ENCODE results near the gene COL6A2. TPM values are rescaled to one million over a fixed set of nuclear protein-coding genes. Genes with fewer than 3 reads are reported as not detected.
"Not testable (repeated sequence)": the region's sequence is repeated elsewhere in the genome, so short reads cannot be mapped to it uniquely, and the experiment has no call there.

COL6A2 gene
- total RNA-seq, 1 experiment from 2014 or later, result 163 TPM

DNA sequence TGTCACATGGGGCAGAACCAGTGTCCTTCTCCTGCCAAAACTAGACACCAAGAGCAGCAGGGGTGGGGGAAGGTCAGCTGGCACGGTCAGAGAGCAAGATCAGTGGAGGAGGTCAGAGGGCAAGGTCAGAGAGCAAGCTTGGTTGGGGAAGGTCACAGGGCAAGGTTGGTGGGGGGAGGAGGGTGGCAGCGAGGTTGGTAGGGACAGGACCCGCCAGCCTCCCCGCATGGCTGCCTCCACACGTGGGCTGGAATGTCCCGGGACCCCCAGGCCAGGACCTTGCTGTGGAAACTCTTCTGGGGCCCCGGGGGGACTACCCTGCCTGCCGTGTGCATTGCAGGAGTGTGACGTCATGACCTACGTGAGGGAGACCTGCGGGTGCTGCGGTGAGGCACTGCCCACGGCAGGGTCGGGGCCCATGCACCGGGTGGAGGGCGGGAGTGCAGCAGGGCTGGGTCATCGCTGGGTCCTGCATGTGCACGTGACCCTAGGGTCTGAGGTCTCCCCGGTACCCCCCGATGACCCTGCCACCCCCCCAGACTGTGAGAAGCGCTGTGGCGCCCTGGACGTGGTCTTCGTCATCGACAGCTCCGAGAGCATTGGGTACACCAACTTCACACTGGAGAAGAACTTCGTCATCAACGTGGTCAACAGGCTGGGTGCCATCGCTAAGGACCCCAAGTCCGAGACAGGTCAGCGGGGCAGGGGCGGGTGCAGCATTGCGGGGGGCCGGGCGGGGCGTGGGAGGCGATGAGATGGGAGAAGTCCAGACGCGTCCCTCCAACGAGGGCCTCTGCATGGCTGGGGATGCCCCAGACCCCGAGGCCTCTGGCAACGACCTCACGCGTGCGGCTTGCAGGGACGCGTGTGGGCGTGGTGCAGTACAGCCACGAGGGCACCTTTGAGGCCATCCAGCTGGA is 27.3 kb downstream of the COL6A2 start:
- no peak for DNase-seq (ENCODE audit: low spot score)

DNA sequence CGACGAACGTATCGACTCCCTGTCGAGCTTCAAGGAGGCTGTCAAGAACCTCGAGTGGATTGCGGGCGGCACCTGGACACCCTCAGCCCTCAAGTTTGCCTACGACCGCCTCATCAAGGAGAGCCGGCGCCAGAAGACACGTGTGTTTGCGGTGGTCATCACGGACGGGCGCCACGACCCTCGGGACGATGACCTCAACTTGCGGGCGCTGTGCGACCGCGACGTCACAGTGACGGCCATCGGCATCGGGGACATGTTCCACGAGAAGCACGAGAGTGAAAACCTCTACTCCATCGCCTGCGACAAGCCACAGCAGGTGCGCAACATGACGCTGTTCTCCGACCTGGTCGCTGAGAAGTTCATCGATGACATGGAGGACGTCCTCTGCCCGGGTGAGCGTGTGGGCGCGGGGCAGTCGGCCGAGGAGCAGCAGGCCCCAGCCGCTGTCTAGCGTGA is 28.0 kb downstream of the COL6A2 start:
- DNase-seq (ENCODE audit: low spot score), result no peak

DNA sequence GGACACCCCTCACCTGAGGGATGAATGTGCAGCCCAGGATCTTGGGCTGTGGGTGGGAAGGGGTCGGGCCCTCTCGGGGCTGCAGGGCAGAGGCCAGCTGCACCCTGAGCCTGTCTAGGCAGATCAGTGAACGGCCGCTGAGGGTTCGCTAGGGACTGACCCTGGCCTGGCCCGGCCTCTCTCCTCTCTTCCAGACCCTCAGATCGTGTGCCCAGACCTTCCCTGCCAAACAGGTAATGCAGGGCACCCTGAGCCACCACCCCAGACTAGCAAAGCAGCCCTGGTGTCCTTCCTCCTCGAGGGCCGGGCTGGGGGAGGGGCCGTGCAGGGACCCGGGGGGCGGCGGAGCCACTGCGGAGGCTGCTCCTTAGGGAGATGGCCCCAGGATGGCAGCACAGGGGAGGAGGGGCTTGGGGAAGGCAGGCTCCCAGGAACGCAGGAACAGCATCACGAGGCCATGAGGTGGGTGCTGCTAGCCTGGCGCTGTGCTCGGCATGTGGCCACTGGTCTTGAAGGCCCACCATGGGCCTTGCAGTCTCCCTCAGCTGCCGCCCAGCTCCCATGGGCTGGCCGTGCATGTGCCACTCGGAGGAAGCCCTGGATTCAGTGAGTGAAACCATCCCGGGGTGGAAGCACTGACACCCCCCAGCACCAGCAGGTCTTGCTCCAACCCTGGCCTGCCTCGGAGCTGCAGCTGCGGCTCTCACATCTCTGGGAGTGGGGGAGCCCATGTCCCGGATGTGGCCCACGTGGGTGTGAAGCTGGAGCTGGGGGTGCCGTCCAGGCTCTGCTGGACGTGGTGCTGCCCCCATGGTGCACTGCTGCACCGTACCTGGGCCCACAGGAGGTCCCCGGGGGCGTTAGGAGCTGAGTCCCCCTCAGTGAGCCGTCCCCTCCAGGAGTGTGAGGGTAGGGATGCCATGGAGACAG is 28.7 kb downstream of the COL6A2 start:
- DNase-seq (ENCODE audit: low spot score), result no peak

DNA sequence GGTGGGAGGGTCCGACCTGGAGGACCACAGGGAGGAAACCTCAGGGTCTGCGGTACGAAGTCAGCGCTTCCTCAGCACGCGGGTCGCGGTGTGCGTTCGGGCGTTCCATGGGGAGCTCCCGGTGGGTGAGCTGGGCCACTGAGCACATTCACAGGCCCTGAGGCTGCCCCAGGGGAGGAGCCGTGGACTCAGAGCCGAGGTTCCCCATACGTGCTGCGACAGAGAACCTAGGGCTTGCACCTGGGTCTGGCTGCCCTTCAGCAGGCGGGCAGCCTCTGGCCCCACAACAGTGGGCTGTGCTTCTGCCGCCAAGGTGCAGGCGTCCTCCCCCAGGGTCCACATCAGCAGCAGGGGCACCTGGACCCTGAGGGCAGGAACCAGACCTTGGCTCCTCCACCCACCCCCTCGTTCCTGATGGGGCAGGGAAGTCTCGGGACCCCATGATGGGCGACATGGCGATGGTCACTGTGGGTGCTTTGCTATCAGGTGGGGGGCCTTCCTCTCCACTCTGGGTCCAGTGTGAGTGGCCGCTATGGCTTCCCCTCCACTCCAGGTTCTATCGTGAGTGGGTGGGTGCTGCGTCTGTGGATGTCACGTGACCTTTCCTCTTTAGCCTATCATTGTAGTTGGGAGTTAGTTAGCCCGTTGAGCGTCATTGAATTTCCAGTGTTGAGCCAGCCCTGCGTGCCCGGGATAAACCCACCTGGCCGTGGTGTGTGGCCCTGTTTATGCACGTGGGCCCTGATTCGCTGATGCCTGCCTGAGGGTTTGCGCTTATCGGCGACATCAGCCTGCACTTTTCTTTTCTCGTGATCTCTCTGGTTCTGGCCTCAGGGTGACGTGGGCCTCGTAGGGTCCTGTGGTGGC is 29.6 kb downstream of the COL6A2 start:
- DNase-seq (ENCODE audit: low spot score), result no peak

DNA sequence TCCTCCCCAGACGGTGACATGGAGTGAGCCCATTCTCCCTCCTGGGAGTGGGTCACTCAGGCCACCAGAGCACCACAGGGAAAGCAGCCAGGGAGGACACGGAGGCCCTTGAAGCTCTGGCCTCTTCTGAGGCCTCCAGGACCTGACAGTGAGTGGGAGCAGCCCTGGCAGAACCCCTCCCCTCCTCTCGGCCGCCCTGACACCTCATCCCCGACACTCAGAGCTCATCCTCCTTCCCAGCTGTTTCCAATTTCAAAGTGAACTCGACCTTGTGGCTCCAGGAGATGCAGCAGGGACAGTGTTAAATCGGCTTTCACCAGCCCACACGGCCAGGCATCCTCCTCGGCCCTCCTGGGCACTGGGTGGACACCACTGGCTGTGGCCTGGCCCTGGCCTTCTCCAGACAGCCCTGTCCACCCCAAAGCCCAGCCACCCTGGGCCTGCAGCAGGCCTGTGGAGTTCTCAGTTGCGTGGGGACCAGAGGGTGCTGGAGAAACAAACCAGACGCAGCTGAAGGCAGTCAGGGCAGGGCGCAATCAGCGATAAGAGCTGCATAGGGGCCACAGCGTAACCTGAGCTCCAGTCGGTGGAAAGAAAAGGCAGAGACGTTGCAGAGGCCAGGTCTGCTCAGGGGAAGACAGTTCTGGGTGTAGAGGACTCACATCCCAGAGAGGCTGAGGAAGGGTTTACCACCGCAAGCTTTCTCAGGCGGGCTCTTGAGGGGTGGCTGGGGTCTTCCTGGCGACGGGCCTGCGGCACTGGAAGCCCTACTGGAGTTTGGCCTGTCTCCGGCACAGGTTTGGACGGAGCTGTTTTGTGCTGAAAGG is 30.4 kb downstream of the COL6A2 start:
- no peak for DNase-seq (ENCODE audit: low spot score)

DNA sequence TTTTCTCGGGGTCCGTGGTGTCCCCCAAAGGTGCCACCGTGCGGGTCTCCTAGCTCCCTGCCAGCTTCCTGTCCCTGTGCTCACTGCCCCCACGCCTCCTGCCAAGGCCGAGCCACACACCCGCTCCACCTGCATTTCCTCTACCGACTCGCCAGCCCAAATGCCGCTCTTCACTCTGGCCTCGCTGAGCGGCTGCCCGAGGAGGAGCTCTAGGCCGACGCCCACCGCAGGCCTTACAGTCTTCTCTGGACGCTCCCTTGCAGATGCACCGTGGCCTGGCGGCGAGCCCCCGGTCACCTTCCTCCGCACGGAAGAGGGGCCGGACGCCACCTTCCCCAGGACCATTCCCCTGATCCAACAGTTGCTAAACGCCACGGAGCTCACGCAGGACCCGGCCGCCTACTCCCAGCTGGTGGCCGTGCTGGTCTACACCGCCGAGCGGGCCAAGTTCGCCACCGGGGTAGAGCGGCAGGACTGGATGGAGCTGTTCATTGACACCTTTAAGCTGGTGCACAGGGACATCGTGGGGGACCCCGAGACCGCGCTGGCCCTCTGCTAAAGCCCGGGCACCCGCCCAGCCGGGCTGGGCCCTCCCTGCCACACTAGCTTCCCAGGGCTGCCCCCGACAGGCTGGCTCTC is 31.1 kb downstream of the COL6A2 start:
- DNase-seq (ENCODE audit: low spot score), result no peak

DNA sequence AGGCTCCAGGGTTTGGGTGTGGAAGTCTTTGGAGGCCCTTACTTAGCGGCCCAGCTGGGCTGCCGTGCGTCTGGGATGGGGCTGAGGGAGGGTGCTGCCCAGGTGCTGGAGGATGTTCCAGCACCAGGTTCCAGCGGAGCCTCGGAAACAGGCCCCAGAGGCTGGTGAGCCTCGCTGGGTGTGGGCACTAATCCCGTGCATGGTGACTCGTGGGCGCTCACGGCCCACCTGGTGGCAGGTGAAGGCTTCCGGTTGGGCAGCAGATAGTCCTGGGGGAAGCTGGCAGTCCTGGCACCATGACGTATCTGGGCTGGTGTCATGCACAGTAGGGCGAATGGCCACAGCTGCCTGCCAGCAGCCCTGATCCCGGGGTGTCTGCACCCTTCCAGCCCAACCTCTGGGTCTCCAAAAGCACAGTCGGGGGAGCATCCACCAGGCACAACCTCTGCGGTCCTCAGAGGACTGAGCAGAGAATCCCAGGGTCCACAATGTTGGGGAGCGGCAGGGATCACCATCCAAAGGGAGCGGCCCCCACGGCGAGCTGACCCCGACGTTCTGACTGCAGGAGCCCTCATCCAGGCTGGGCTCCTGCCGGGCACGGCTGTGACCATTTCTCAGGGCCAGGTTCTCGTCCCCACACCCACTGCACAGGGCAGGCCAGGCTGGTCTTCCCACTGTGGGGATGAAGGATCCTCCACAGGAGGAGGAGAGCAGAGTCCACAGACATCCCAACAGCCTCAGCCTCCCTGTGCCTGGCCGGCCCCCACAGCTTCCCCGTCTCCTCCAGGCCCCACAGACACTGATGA is 32.1 kb downstream of the COL6A2 start:
- no peak for DNase-seq (ENCODE audit: low spot score)

DNA sequence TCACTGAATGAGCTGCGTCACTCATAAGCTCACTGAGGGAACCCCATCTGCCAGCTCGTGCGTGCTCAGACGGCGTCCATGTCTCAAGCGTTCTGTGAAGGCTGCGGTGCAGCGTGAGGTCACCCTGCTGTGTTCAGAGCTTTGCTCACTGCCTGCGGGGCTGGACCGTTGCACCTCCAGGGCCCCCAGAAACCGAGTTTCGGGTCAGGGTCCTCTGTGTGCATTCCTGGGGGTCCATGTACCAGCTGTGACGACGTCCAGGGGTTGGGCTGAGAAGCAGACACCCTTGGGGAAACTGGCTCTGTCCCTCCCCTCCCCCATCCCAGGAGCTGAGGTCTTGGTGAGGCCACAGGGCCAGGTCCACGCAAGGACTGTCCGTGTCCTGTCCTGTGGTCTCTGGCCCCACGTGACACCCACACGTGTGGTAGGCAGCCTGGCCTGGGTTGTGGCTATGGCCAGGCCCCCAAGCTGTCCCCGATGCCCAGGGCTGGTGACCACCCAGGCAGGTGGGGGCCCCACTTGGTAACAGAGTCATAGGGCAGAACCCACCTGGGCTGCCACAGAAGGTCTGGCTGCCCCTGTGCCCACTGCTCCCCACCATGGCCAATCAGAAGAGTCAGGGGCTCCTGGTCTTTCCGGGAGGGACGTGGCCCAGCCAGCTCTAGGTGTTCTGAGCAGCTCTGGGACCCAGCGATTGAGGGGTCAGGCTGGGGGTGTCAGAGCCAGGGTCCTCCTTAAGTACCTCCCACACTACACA is 33.1 kb downstream of the COL6A2 start:
- no peak for DNase-seq (ENCODE audit: low spot score)

DNA sequence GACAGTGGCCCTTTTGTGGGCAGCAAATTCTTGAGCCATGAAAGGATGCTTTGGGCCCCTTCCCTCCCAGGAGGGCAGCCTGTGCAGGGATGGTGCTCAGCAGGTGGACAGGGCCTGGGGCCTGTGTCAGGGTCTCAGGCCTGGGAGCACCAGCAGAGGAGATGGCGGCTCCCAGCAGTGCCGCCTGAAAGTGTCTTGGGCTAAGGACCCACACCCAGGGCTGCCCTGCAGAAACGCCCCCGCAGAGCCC is 33.6 kb downstream of the COL6A2 start:
- no peak for DNase-seq (ENCODE audit: low spot score)

DNA sequence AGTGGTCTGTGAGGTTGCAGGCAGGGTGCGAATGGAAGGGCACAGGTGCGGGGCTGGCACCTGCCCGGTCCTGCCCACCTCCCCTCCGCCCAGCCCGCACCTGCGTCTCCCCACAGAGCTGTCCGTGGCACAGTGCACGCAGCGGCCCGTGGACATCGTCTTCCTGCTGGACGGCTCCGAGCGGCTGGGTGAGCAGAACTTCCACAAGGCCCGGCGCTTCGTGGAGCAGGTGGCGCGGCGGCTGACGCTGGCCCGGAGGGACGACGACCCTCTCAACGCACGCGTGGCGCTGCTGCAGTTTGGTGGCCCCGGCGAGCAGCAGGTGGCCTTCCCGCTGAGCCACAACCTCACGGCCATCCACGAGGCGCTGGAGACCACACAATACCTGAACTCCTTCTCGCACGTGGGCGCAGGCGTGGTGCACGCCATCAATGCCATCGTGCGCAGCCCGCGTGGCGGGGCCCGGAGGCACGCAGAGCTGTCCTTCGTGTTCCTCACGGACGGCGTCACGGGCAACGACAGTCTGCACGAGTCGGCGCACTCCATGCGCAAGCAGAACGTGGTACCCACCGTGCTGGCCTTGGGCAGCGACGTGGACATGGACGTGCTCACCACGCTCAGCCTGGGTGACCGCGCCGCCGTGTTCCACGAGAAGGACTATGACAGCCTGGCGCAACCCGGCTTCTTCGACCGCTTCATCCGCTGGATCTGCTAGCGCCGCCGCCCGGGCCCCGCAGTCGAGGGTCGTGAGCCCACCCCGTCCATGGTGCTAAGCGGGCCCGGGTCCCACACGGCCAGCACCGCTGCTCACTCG is 34.1 kb downstream of the COL6A2 start:
- DNase-seq (ENCODE audit: low spot score), result no peak

DNA sequence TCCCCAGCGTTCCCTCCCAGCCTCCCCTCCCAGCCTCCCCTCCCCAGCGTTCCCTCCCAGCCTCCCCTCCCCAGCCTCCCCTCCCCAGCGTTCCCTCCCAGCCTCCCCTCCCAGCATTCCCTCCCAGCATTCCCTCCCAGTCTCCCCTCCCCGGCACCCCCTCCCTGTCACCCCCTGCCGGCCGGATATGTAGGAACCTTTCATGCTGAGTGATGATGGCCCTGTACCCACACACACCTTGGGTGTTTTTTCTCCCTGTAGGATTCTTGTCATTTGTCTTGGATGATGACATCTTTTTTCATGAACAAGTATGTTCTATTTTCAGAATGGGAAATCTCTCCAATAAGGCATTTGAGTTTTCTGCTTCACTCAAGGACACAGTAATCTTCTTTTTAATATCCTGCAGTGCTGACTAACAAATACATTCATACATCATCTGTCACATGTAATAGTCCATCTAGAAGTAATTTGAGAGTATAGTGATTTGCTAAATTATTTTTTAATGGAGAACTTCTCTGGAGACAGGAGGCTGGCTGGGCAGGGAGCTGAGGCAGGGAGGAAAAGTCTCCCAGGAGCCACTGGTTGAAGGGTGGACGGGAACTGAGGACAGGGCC is 38.0 kb downstream of the COL6A2 start:
- no peak for DNase-seq (ENCODE audit: low spot score)

DNA sequence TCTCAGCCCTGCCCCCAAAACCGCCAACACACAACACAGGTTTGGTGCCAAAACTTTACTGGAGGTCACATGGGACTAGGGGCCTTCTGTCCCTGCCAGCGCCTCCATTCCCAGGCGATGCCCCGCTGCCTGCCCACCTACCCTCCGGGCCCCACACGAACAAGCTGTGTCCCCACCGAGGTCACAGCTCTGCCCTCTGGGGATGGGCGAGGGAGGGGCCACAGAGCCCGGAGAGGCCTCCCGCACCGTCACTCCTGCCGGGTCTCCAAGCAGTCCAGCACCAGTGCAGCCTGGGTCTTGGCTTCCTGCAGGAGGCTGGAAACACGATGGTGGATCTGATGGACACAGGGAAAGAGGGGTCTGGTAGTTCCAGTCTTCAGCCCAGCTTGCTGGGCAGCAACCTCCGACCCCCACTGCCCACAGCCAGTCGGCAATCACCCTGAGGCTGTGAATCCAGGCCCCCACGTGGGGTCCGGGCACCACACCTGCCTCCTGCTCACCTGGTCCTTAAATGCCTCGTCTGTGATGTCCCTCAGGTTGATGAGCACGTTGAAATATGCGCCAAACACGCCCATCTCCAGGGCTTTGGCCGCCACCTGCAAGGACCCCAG is 38.9 kb downstream of the COL6A2 start:
- no peak for DNase-seq (ENCODE audit: low spot score)

DNA sequence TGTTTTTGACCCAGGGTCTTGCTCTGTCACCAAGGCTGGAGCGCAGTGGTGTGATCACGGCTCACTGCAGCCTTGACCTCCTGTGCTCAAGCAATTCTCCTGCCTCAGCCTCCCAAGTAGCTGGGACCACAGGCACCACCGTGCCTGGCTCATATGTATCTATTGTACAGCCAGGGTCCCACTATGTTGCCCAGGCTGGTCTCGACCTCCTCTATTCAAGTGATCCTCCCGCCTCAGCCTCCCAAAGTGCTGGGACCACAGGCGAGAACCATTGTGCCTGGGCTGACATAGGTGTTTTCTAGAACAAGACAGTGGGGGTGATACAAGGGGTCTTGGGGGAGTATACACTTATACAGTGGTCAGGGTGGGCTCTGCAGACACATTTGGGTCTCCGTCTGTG is 40.0 kb downstream of the COL6A2 start:
- no peak for DNase-seq (ENCODE audit: low spot score)

DNA sequence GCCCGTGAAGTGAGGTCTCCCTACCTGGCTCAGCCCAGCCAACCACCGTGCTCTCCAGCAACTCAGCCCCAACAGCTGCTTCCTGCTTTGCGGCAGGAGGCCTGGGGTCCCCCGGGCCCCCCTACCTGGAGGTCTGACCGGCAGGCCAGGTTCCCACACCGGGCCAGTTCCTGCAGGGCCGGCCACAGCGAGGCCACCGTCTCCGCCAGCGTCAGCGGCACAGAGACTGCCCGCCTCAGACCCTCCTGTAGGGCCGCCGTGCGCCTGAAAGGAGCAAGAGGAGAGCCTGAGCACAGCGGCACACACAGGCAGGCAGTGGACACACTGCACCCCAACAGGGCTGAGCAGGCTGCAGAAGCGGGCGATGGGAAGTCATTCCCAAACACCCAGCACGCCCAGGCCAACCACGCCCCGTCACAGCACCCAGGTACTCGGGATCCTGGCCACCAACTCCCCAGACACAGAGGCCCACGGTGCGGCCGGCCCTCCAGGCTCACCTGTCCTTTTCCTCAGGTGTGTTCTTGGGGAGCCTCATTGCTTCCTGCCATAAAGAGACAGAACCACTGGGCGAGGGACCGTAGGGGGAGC is 40.6 kb downstream of the COL6A2 start:
- DNase-seq (ENCODE audit: low spot score), result no peak

DNA sequence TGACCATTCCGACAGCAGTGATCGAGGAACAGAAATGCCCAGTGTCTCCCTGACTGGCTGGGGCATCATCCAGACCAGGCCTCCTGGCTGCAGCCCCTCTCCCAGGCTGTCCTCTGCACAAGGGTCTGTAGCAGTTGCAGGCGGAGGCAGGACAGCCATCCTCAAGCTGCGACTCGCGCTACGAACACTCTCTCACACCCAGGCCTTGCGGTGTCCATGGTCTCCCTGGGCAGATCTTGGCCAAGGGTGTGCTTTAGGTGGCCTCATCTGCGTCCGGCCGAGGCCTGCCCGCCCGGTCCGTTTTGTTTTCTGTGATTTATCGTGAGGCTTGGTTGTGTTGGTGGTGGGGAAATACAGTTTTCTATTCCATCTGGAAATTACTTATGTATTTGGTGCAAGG is 41.8 kb downstream of the COL6A2 start:
- no peak for DNase-seq (ENCODE audit: low spot score)

DNA sequence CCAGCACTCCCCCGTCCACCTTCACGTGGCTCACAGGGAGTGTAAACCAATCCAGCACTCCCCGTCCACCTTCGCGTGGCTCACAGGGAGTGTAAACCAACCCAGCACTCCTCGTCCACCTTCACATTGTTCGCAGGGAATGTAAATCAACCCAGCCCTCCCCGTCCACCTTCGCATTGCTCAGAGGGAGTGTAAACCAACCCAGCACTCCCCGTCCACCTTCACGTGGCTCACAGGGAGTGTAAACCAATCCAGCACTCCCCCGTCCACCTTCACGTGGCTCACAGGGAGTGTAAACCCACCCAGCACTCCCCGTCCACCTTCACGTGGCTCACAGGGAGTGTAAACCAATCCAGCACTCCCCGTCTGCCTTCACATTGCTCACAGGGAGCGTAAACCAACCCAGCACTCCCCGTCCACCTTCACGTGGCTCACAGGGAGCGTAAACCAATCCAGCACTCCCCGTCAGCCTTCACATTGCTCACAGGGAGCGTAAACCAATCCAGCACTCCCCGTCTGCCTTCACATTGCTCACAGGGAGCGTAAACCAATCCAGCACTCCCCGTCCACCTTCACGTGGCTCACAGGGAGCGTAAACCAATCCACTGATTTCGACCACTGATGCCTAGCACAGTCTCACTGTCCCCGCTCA is 42.6 kb downstream of the COL6A2 start:
- not testable (repeated sequence) for DNase-seq (ENCODE audit: low spot score)

Data from A172 (cell line).